Upper lobe of left lung (tissue), 6 donors: ENCODE measurements around the gene RAPGEF1. TPM values are rescaled to one million over a fixed set of nuclear protein-coding genes. Genes with fewer than 3 reads are reported as not detected.

Experiments
- ATAC-seq, 2 donors: fragments of 200-7000 bp; cut with Tn5 transposase; one replicate each; pipeline ENCODE4 v1.9.1; 2022; ENCODE audit warnings: mild to moderate bottlenecking in 2 of 2, moderate library complexity in 2 of 2; ENCODE audit not compliant: low FRiP score in 2 of 2
- DNase-seq, 2 donors: peaks; one replicate each; pipeline ENCODE4 v3.0.0-alpha.2; 2019 to 2020
- H3K27ac ChIP-seq, 4 donors: fragments of 200-600 bp; sonication (generic); one replicate each; pipeline ENCODE4 v1.5.1; 2016 to 2019
- H3K27me3 ChIP-seq, 4 donors: fragments of 200-600 bp; sonication (generic); one replicate each; pipeline ENCODE4 v1.5.1; 2017 to 2019
- H3K36me3 ChIP-seq, 4 donors: fragments of 200-600 bp; sonication (generic); one replicate each; pipeline ENCODE4 v1.5.1; 2016 to 2019
- H3K4me1 ChIP-seq, 4 donors: fragments of 200-600 bp; sonication (generic); one replicate each; pipeline ENCODE4 v1.5.1; 2018 to 2019
- H3K4me3 ChIP-seq, 4 donors: fragments of 200-600 bp; sonication (generic); one replicate each; pipeline ENCODE4 v1.5.1; 2017 to 2019; ENCODE audit warnings: mild to moderate bottlenecking in 2 of 4, moderate library complexity in 1 of 4
- H3K9me3 ChIP-seq, 4 donors: fragments of 200-600 bp; sonication (generic); one replicate each; pipeline ENCODE4 v1.5.1; 2018 to 2019
- CTCF ChIP-seq, 6 experiments: fragments of 450-650 bp in 4 of 6; fragments of 200-600 bp in 2 of 6; sonication (generic) in 2 of 6; IDR thresholded peaks; one replicate each; pipeline ENCODE4 v1.5.1; 2016 to 2019; ENCODE audit warnings: antibody characterized with exemption in 6 of 6
- EP300 ChIP-seq, 4 donors: sonication (generic); formaldehyde crosslinking; IDR thresholded peaks; one replicate each; pipeline ENCODE4 v1.5.1; 2017; ENCODE audit warnings: antibody characterized with exemption in 4 of 4, control low read depth in 2 of 4
- POLR2A ChIP-seq, 4 donors: fragments of 450-650 bp; IDR thresholded peaks; one replicate each; pipeline ENCODE4 v1.5.1; 2016 to 2017; ENCODE audit warnings: antibody characterized with exemption in 4 of 4, mild to moderate bottlenecking in 2 of 4
- POLR2AphosphoS5 ChIP-seq, 2 donors: sonication (generic); formaldehyde crosslinking; IDR thresholded peaks; one replicate each; pipeline ENCODE4 v1.5.1; 2017; ENCODE audit warnings: antibody characterized with exemption in 2 of 2
- WGBS, 2 donors: methylation state at CpG; one replicate each; pipeline ENCODE4 v1.1.5; 2017 to 2018; 5-methylcytosine and 5-hydroxymethylcytosine counted together
- total RNA-seq, 6 donors: library from RNA; depleted of rRNA in 4 of 6; stranded (reverse); fragments of >200 nt in 4 of 6; gene quantifications; one replicate each; pipeline versions ENCODE4 v1.1.0 to v1.2.1, GENCODE V29; 2016 to 2021
- donor health status: DM: no; HTN: no; CAD: no; lungs with moderate emphysema.
- donor health status: DM: no; HTN: yes; CAD: no; lungs with severe emphysema.

The RAPGEF1 gene
- total RNA-seq, 6 donors from 2014 or later: 82.8 to 161 (median 96.8) TPM

GRCh38 chr9:131565369-131565768 is 174.5 kb downstream of the RAPGEF1 start:
- ATAC-seq (no peak), DNase-seq (no peak)
- Histone ChIP-seq H3K27ac (no peak overlapping the region), H3K27me3 (no peaks in the 10 kb centered on the region), H3K36me3 (peaks cover 0 to 12% (median 5%) of the 10 kb centered on the region in 4 donors), H3K9me3 (no peaks in the 10 kb centered on the region), H3K4me1 (no peaks in the 10 kb centered on the region), H3K4me3 (no peak overlapping the region)
- WGBS, 2 donors: 77 to 96% methylated on average over 5 of the region's 5 CpGs
- no peak for TF ChIP-seq POLR2A (IDR thresholded peaks at IDR 0.05)

- ATAC-seq: no peak
- Histone ChIP-seq H3K4me1 (no peaks in the 10 kb centered on the region), H3K9me3 (no peaks in the 10 kb centered on the region), H3K27ac (no peak overlapping the region), H3K36me3 (no peaks in the 10 kb centered on the region), H3K4me3 (no peak overlapping the region), H3K27me3 (no peaks in the 10 kb centered on the region)
- 66% methylated on average over 8 to 9 of the region's 9 CpGs for WGBS, 2 donors
- TF ChIP-seq POLR2AphosphoS5 (IDR thresholded peaks at IDR 0.05) (no peak), EP300 (IDR thresholded peaks at IDR 0.05) (no peak), POLR2A (IDR thresholded peaks at IDR 0.05) (no peak), CTCF (IDR thresholded peaks at IDR 0.05) (no peak)
- DNase-seq: no peak
These were observed 177.6 kb downstream of the RAPGEF1 start for GRCh38 chr9:131562032-131562959.

GRCh38 chr9:131559421-131560000 is 180.4 kb downstream of the RAPGEF1 start:
- Histone ChIP-seq H3K4me3 (no peak overlapping the region), H3K4me1 (no peaks in the 10 kb centered on the region), H3K27ac (no peak overlapping the region), H3K9me3 (no peaks in the 10 kb centered on the region), H3K36me3 (no peaks in the 10 kb centered on the region), H3K27me3 (peaks cover 0 to 13% (median 2%) of the 10 kb centered on the region in 4 donors)
- whole genome bisulfite sequencing, 2 donors: 67% methylated on average over 1 of the region's 1 CpG
- no peak for TF ChIP-seq POLR2A (IDR thresholded peaks at IDR 0.05)
- no peak for TF ChIP-seq CTCF (IDR thresholded peaks at IDR 0.05)
- TF ChIP-seq POLR2AphosphoS5 (IDR thresholded peaks at IDR 0.05): no peak
- no peak for TF ChIP-seq EP300 (IDR thresholded peaks at IDR 0.05)
- no peak for ATAC-seq
- DNase-seq: no peak

GRCh38 chr9:131557855-131558548 is 181.9 kb downstream of the RAPGEF1 start:
- ATAC-seq: no peak

More at GRCh38 chr9:131557855-131558548, 181.9 kb downstream of the RAPGEF1 start:
- WGBS, 2 donors: 77 to 94% methylated on average over 13 to 25 of the region's 25 CpGs
- Histone ChIP-seq H3K27ac (no peak overlapping the region), H3K27me3 (peaks cover 0 to 17% (median 4%) of the 10 kb centered on the region in 4 donors), H3K9me3 (no peaks in the 10 kb centered on the region), H3K36me3 (no peaks in the 10 kb centered on the region), H3K4me1 (no peaks in the 10 kb centered on the region), H3K4me3 (no peak overlapping the region)
- peak in 1 of 2 donors; percentile 61 for DNase-seq
- TF ChIP-seq POLR2AphosphoS5 (IDR thresholded peaks at IDR 0.05) (no peak), POLR2A (IDR thresholded peaks at IDR 0.05) (no peak), CTCF (IDR thresholded peaks at IDR 0.05) (no peak), EP300 (IDR thresholded peaks at IDR 0.05) (no peak)
